GM12872 (cell line): ENCODE data around the gene ANKRD42.

ENCODE experiments used
- TF ChIP-seq, protein P1 (sequence below): IDR thresholded peaks from 3 replicates; pipeline ENCODE4 v1.5.1; 2011; ENCODE audit warnings: low read depth, mild to moderate bottlenecking, low read length, moderate library complexity; ENCODE audit not compliant: insufficient read depth

Gene ANKRD42

DNA sequence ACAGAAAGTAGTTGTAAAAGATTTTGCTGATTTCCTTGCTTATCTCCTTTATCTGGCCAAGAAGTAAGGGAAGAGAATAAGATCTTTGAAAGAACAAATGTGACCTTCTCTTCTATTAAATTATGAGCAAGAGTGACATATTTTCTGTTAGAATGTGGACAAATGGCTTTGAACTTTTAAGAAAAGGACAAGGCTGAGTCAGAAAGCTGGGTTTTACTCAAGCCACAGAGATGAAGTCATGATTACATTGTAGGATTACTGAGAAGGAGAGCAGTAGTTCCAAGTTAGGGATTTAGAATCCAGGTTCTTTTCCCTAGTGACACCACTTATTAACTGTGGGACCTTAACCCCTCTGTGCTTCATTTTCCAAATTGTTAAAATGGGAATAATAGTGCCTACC lies 79.1 kb downstream of the ANKRD42 start:
- TF ChIP-seq, protein P1, sequence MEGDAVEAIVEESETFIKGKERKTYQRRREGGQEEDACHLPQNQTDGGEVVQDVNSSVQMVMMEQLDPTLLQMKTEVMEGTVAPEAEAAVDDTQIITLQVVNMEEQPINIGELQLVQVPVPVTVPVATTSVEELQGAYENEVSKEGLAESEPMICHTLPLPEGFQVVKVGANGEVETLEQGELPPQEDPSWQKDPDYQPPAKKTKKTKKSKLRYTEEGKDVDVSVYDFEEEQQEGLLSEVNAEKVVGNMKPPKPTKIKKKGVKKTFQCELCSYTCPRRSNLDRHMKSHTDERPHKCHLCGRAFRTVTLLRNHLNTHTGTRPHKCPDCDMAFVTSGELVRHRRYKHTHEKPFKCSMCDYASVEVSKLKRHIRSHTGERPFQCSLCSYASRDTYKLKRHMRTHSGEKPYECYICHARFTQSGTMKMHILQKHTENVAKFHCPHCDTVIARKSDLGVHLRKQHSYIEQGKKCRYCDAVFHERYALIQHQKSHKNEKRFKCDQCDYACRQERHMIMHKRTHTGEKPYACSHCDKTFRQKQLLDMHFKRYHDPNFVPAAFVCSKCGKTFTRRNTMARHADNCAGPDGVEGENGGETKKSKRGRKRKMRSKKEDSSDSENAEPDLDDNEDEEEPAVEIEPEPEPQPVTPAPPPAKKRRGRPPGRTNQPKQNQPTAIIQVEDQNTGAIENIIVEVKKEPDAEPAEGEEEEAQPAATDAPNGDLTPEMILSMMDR, result no peak

DNA sequence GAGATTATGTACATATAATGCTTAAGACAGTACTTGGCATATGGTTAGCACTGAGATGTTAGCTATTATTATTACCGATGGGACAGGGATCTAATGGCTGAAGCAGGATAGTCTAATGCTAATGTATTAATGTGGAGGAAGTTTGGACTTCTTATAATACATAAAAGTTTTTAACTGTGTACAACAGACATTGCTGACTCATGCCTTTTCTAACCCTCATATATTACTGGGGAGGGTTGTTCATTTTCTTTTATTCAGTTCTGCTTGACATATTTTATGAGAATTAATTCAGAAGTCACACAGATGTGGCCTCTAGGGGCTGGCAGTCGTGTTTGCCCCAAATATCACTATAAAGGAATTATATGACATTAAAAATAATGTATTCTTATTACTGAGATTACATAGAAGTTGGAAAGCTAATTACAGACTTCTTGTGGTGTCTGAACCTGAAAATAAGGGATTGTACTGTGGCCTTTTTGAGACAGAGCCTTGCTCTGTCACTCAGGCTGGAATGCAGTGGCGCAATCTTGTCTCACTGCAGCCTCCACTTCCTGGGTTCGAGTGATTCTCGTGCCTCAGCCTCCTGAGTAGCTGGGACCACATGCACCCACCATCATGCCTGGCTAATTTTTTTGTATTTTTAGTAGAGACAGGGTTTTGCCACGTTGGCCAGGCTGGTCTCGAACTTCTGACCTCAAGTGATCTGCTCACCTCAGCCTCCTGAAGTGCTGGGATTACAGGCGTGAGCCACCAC lies 82.6 kb downstream of the ANKRD42 start:
- TF ChIP-seq, protein P1, result no peak

DNA sequence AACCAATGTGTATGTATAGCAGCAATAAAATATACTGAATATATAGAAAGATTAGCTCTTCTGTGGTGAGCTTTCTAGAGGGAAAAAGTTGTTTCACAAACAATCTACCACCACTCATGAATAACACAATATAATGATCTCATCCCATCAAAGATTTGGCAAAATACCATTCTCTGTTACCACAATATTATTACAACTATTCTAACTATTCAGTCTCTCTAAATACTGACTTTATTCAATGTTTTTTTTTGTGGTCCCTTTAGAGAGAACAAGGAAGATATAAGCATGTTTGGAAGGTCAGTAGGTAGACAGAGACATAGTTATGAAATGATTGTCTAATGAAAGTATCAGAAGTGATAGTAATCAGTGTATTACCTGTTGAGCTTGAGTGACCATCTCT lies 84.8 kb downstream of the ANKRD42 start:
- TF ChIP-seq, protein P1, result no peak

DNA sequence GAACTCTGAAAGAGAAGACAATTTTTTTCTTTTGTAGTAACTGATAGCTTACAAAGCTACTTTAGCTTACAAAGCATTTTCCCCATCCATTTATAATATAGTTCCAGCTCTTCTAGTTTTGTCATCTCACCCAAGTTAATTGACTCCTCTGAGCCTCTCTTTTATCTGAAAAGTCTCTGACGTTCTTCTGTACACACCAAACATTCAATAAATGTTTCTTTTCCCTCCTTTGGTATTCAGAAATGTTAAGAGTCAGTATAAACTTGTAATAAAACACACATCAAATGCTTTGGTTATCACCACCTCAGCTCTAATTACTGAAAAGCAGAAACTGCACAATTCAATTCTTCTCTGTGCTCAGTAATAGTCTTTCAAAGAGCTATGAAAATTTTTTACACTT lies 86.7 kb downstream of the ANKRD42 start:
- TF ChIP-seq, protein P1, result no peak

DNA sequence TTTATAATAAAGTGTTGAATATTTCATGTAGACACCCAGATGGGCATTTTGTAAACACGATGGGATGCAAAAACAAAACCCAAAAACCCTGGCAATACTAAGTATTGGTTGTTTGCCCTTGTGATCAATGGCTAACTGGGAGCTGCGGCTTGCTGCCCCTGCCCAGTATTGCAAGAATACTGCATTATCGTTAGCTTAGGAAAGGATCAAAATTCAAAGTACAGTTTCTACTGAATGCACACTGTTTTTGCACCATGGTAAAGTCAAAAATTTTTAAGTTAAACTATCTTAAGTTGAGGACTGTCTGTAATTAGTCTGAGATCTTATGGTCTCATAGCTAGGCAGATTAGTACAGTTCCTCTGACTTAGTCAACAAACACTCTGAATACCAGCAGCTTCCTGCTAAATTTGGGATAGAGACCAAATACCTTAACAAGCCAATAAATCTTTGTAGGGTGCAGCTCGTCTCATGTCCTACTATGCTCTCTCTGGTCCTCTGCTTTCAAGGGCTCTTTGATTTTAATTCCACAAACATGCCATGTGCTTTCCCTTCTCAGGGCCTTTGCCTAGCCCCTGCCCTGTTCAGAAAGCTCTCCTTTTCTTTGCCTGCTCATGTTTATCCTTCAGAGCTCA lies 88.7 kb downstream of the ANKRD42 start:
- TF ChIP-seq, protein P1, result no peak

DNA sequence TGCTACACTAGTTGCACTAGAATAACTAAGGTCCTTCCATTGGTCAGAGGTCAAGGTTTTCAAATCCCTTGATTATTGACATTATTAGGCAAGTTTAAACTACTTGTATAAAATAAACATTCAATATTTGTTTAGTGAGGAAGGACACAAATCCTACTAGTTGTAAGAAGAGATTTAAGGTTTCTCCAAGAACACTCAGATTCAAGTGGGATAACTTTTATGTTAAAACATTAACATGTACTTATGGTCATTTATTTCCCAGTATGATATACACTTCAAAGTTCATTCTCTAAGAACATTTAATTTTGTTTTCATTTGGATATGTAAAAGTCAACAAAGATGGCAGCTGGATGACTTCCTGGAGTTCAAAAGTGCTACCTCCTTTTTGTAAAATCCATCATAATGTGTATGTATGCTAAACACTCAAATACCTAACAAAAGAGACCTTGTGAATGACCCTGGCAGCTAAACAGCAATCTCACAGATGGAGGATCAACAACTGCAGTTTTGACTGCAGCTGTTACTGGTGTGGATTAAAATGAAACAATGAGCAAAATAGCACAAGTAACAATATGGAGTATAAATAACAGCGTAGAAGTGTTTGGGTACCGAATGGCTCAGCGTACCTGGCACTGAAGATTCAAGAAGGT lies 91.1 kb downstream of the ANKRD42 start:
- TF ChIP-seq, protein P1, result no peak

DNA sequence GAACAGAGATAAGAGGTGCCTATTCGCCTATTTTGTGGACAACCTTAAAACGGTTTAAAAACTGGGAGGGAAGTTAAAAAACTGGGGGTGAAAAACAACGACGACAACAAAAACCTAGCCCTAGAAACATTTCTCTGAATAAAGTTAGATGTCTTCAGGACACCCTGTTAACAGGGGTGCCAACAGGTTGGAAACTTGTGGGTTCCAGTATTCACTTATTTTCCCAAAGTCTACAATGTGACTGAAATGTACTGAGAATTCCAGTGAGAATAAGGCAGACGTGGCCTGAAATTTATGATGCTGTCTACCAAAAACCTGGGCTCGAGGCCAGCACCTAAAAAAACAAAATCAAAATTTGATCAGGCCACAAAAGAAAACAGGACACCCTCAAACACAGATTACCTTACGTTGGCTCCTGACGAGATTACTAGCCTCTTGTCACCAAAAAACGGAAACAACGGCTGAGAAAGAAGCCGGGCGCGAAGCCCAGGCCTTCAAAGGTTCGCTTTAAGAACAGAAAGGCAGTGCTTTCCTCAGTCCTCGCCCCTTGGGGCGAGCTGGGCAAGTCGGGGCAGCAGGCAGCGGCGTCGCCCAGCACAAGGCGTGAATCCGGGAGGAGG lies 91.7 kb downstream of the ANKRD42 start:
- TF ChIP-seq, protein P1, result no peak
